NCI-H1105 (cell line): ENCODE results near the gene TNFRSF25.
A peak's percentile ranks its signal among the peaks of the same experiment; 100 is the strongest.
"Not testable (repeated sequence)": the region's sequence is repeated elsewhere in the genome, so short reads cannot be mapped to it uniquely, and the experiment has no call there.

Experiments
- DNase-seq: peaks from one replicate; lab custom pipeline; 2025; lab: John Stamatoyannopoulos, UW

Gene TNFRSF25

DNA sequence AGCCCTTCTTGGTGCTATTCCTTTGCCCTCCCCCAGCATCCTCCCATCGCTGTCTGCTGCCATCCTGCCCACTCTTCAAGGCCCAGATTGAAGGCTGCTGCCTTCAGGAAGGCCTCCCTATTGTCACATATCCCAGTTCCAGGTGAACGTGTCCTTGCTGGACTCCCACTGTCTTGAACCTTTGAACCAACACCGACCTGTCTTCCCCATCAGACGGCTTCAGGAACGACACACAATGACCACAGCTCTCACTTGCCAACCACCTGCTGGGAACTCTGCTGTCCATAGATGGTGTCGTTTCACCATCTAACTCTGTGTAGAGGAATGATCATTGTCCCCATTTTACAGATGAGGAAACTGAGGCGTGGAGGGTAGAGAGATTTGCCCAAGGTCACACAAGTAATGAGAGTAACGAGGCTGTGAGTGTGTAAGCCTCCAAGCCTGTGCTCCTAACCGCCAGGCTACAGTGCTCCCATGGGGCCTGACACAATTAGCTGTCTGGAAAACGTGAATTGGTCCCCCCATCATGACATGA lies 35.4 kb upstream of the TNFRSF25 start:
- no peak for DNase-seq

DNA sequence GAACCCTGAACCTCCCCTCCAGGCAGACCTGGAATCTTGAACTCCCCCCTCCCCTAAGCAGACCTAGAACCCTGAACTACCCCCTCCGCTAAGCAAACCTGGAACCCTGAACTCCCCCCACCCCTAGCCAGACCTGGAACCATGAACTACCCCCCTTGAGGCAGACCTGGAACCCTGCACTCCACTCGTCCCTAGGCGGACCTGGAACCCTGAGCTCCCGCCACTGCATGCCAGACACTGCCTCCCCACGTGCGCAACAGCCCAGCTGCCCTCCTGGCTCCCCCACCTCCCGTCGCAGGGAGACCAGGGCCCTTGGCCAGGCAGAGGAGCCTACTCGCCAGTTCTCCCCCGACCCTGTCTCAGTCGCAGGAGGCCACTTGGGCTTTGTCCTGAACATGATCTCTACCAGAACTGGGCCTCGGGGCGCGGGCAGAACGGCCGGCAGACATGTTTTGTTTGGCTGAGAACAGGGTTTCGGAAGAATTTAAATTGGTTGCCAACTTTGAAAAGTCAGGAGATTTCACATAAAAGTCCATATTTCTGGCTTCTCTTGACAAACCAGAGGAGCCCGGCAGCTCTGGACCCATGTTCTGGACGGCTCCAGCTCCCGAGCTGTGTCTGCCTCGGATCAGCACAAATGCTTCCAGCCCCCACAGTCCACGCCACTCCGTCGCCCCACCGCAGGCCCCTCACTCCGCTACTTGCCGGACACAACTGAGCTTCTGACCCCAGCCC lies 34.7 kb upstream of the TNFRSF25 start:
- no peak for DNase-seq

DNA sequence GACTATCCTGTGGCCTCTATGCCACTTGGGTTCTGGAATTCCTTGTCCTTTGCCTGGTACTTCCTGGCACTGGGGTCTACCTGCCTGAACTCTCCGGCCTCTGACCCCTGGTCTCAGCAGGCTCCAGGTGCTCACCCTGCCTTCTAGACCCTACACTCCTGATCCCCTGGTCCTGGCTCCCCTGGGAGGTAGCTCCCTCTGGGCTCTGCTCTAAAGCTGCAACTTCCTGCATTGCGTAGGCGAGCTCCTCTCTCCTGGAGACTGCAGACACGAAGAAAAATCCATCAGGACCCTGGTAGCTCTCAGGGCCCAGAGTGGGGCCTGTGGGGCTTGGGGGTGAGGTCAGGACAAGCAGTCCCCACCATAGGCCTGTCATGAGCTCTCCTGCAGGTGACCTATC lies 33.3 kb upstream of the TNFRSF25 start:
- DNase-seq: no peak

DNA sequence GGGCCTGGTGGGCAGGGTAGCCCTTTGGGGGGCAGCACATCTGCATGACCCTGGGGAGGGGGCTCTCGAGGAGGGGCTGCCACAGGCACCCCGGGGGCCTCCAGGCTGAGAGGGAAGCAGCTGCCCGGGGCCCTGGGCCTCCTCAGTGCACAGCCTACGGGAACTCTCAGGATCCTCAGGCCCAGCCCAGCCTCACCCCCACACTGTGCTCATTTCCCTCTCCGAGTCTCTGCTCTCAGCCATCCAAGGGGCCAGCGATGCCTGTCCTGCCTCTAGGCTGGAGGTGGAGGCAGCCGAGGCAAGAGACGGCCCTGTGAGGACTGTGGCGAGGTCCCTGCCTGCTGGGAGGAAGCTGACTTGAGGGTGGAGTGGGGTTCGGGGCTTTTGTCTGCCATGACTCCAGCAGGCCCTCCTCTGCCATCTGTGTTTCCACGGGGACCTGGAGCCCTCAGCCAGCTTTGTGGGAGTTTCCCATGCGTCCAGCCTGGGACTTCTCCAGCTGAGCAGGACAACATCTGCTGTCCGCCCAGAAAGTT lies 32.7 kb upstream of the TNFRSF25 start:
- DNase-seq: no peak

DNA sequence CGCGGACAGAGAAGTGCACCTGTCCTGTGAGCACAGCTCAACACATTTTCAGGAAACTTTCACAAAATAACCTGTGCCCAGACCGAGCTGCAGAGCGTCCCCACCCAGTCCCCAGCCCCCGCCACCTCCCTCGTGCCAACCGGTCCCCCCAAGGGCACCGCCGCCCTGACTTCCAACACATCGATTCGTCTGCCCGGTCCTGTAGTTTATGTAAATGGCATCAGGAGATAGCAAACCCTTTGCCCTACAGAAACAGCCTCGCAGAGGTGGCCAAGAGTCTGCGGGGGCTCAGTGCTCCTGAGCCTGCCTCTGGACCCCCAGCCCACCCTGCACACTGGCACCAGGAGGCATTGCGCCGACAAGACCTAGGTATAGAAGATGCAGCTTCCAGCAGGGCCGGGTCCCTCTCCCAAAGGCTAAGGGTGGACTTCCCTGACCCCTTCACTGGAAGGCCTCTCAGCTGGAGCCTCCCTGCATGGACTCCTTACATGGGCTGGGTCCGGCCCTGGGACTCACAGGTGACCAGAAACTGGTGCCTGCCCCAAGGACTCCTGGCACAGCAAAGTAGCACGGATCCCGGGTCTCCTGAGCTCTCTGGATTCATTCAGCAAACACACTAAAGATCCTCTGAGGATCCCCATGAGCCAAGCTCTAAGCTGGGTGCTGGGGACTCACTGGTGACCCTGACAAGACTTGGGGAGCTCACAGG lies 32.0 kb upstream of the TNFRSF25 start:
- DNase-seq: no peak

DNA sequence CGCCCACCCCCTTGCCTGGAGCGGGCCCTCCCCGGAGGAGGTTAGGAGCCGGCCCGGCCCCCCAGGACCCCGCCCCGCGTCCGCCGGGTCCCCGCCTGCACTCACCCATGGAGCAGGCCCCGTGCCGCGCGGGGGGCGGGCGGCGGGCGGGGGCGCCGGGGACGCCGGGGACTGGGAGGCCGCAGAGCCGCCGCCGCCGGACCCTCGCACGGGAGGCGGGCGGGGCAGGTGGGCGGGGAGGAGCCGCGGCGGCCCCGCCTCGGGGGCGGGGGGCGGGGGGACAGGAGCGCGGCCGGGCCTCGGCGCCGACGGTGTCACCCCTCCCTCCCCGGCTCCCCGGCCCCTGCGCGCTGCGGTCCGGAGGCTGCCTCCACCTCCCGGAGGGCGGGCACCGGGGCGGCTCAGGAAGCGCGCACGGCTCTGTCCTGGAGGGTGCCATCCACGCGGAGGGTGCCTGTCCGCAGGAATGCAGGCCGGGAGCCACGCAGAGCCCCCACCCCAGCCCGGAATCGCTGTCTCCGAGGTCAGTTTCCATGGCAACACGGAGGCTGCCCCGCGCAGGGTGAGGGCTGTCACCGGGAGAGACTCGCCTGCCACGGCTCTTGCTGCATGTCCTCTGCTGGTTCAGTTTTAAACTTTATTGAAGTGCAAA lies 31.4 kb upstream of the TNFRSF25 start:
- peak; percentile 51 for DNase-seq

DNA sequence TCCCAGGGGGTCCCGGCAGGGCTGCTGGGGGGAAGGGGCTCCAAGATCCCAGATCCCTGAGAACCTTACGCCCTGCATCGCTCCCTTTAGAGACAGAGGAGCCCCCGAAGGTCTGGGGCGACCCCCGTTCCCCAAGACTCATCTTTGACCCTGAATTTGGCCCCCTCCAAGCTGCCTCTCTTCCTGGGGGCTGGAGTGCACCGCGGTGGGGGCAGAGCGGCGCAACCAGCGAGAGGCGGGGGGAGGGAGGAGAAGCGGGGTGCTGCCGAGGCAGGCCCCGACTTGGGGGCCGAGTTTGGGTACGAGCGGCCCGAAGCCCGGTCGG lies 30.9 kb upstream of the TNFRSF25 start:
- DNase-seq: no peak

DNA sequence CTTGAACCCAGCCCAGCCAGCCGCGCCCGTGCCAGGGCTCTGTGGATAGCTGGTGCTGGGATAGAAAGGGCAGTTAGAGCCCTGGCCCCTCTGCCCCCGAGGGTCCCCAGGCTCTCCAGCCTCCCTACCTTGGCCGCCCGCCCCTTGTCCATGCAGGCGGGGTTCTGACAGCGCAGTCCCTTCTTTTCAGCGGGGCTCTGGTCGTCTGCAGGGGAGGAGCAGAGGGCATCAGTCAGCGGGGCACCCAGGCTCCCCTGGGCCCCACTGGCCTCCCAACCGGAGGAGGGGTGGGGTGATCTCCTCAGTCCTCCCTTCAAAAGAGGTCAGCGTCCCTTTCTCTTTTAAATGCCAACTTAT lies 30.4 kb upstream of the TNFRSF25 start:
- no peak for DNase-seq

DNA sequence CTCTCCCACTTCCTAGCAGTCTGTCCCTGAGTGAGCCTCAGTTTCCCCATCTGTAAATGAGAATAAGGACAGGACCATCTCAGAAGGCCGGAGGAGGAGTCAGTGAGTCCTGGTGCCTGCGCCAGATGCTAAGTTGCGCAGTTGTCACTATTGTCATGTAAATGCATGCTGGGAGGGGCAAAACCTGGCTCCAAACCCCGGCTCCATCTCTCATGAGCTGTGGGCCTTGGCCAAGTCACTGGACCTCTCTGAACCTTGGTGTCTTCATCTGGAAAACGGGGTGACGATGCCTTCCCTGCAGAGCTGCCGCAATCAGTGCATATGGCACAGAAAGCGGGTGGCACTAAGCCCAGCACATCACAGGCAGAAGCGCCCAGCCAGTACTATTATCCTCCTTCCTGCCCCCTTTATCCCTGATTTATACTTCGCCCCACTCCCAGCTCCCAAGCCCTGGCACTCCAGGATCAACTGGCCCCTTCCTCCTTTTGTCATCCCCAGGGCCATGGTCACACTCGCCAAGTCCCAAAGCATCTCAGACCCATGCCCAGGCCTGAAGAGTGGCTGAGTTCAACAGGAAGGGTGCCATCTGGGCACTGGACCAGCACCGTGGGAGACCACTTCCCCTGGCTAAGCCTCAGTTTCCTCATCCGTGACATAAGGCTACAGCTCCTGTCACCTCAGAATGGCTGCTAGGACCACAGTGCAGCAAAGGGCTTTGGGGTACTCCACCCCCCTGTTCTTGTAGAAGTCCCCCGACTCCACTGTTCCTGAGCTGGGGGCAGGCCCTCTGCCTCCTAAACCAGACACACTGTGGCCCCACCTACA lies 29.8 kb upstream of the TNFRSF25 start:
- DNase-seq: no peak

DNA sequence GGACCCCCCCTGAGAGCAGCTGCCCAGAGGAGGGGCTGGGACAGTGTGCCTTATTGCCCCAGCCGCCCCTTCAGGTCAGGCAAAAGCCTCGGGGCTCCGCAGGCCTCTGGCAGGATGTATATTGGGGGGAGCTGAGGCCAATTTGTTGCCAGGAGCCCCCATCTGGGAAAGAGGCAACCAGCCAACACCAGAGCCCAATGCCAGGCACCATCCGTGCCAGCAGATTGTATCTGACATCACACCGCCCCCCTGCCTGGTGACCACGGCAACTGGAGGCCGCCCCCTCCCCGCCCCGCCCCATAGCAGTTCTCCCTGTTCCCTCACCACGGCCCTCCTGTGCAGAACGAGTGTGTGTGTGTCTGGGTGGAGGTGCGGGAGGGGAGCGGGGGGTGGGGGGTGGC lies 29.1 kb upstream of the TNFRSF25 start:
- peak; percentile 11 for DNase-seq

DNA sequence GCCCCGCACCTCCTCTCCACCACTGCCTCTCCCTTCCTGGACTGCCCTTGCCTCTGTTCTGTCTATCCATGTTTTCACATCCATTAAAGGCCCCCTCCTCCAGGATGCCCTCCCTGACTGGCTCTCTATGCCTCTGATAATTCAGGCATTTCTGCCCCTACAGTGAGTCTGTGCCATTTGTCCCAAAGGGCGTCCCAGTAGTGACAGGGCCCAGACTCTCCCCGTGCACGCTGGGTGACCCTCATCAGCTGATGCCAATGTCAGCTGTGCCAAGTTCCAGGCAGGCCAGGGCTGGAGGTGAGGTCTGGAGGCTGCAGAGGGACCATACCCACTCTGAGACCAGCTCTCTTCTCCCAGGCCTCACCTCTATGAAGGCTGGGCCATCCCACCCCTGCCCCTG lies 28.7 kb upstream of the TNFRSF25 start:
- DNase-seq: no peak

DNA sequence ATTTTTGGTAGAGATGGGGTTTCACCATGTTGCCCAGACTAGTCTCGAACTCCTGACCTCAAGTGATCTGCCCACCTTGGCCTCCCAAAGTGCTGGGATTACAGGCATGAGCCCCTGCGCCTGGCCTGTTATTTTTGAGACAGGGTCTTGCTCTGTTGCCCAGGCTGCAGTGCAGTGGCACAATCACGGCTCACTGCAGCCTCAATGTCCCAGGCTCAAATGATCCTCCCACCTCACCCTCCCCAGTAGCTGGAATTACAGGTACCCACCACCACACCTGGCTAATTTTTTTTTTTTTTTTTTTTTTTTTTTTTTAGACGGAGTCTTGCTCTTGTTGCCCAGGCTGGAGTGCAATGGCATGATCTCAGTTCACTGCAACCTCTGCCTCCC lies 27.9 kb upstream of the TNFRSF25 start:
- not testable (repeated sequence) for DNase-seq

DNA sequence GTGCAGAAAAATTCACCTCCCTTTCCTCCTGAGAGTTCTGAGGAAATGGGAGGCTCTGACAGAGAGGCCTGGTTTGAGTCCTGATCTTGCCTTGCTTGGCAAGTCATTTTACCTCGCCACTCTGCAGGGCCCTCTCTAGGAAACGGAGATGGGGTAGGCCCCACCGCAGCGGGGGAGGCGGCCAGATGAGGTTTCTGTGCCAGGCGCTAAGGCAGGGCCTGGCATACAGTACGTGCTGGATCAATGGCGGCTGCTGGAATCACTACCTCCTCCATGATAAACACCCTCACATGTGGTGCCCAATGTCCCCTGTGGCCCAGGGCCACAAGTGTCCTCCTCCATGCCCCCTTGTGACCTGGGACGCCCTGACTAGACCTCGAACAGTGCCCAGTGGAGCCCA lies 26.0 kb upstream of the TNFRSF25 start:
- no peak for DNase-seq

DNA sequence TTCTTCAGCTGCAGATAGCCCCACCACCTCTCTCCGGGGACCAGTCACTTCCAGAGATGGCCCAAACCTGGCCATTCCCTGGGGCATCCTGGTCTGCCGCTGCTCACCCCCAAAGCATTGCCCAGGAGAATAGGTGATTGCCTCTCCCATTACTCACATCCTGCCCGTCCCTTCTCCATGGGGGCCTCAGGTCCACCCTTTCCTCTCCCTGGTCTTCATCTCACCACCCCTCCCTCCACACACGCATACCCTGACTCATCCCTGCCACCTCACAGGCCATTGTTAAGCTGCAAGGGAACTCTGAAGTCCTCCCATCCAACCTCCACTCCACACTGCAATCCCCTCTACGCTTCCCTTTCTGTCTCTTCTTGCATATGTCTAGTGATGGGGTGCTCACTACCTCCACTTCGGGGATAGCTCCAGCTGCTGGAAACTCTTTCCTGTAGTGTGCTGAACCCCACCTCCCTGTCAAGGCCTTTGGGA lies 25.5 kb upstream of the TNFRSF25 start, which contains the start of gene PLEKHG5:
Gene PLEKHG5, minus strand, starts transcription at position 188 of the 483 bp plus-strand sequence. CDS start 14,096 bp downstream, outside the sequence.
- DNase-seq: no peak

DNA sequence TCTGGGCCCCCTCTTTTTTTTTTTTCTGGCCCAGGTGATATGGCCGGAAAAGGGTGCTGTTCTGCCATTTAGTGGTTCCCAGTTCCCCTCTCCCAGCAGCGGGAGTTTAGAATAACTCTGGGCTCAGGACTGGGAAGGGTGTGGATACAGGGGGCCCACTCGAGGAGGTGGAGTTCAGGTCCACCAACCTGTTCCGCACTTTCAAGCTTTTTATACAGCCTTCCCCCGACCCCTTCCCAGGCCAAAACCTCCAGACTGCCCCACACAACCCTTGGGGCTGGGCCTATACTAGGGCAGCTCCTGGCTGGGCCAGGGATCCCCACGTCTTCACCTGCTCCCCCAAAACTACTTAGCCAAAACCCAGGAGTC lies 25.1 kb upstream of the TNFRSF25 start:
- no peak for DNase-seq

DNA sequence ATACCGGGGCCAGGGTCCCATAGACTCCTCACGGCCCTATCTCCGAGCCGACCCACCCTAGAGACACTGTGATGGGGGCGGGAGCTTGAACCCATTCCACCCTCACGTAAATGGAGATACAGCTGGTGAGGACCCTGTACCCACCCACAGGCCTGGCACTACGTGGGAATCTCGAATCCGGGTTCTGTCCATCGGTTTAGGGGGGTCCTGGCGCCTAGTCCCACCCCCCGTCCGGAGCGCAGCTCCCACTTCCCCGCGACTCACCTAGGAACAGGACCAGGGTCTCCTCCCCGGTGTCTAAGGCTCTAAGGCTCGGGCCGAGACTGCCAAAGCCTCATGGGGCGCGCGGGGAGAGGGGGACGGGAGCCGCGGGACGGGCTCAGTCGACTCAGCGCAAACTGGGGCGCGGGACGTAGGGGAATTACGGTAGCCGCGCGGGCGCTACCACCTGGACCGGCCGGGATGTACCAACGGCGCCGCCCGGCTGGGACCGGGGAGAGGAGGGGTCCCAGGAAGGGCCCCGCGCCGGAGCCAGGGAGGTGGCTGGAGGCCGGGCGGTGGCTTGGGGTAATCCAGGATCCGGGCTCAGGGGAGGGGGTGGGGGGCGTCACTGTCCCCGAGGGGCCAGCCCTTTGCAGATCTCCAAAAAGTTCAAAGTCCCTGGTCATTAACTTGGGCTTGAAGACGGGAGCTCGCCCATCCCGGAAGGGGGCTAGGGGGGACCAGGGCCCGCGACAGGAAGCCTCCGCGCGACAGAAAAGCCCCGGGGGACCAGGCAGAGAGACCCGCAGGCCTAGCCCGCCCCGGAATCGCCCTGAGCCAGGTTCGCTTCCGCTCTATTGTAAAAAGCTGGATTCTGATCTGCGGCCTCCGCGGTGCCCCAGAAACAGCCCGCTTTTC lies 24.5 kb upstream of the TNFRSF25 start:
- peak; percentile 43 for DNase-seq

DNA sequence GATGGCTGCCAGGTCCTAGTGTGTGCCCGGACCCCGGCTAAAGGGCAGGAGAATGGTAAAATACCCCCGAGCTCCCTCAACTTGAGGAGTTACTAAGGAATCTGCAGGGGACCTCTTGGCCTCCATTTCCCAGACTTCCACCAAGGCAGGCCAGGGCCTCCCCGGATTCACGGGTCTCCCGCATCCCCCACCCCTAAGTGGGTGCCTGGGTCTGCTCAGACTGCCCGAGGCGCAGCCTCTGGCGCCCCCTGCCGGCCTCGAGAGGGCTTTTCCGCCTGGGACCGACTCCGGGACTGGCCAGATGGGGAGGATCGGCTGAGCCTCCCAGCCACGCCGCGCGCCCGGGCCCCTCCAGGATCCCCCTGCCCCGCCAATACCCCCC lies 23.8 kb upstream of the TNFRSF25 start:
- DNase-seq: peak; percentile 76

DNA sequence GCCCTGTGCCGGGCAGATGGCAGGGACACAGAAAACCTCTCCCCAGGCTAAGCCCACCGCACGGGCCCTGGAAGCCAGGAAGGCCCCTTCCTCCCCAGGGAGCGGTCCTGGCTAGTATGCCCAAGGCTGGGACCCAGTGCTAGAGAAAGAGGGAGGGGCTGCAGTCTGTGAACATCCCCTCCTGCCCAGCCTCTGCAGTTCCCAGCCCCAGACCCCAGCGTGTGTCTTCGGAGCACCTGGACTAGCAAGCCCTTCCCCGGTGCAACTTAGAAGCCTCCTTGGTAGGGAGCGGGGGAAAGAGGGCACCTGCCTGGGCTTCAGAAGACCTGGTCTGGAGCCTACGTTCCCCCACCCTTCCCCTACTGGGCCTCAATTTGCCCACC lies 23.4 kb upstream of the TNFRSF25 start:
- no peak for DNase-seq

DNA sequence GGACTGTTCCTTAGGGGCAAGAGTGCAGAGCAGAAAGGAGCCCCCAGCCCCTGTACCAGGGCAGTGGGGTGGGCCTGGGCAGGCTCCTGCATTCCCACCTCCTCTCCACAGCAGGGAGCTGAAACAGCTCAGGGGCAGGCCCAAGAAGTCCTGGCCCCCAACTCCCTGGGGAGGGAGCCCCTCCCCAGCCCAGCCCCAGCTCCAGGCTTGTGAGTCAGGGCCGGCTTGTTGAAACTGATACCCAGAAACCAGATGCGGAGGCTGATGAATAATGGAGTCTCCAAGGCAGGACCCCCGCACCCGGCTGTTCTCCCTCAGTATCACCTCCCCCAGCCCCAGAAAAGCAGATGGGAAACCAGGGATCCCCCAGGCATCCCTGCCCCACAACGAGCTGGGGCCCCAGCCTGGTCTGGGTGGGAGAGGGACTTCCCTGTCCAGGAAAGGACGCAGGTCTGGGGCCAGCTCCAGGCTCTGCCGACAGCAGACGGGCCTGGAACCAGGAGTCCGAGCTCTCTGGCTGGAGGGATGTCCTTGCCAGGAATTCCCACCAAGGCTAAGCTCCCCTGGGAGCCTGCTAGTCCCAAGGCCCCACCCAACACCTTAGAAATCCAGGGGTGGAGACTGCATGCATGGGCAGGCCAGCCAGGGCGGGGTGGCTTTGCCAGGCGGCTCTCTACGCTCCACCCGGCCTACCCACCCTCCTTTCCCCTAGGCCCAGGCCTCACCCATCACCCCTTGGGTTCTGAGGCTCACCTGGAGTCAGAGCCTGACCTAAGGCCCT lies 22.8 kb upstream of the TNFRSF25 start:
- DNase-seq: no peak
